ENCODE measurements around the gene MVB12B. TPM values are rescaled to one million over a fixed set of nuclear protein-coding genes. Genes with fewer than 3 reads are reported as not detected.

The MVB12B gene
- total and polyA plus RNA-seq, 2 of the 8 experiments (the other 6 are each of a cell fraction or from before 2014, with no cell fraction given), result 2.6 to 5.0 TPM

GRCh38 chr9:126292736-126293521 lies 33.7 kb upstream of the MVB12B start:
- Histone ChIP-seq H2BK15ac (ENCODE audit: low read length) (peak overlapping the region; percentile 12; the same call in 1 of the 2 replicates), H3K9ac (replicated peaks in 1 of 4; ENCODE audit: extremely low read depth in 1 of 4, low read depth in 3 of 4, low read length in 3 of 4) (no peak overlapping the region), H2BK120ac (replicated peaks; ENCODE audit: low read depth, low read length) (no peak overlapping the region), H3K4me1 (replicated peaks in 1 of 4; ENCODE audit: control insufficient read depth in 3 of 4, insufficient read depth in 4 of 4, low read length in 3 of 4) (no peaks in the 10 kb centered on the region), H4K91ac (replicated peaks; ENCODE audit: insufficient read length, low read length) (no peak overlapping the region), H3K27ac (ENCODE audit: low read depth, low read length) (no peak overlapping the region), H3K36me3 (ENCODE audit: control insufficient read depth in 2 of 4, insufficient read depth in 4 of 4, low read length in 3 of 4) (no peaks in the 10 kb centered on the region), H4K20me1 (replicated peaks in 1 of 2; ENCODE audit: control insufficient read depth in 1 of 2, insufficient read depth in 2 of 2, low read length in 2 of 2) (no peaks in the 10 kb centered on the region), H3K56ac (replicated peaks; ENCODE audit: insufficient read length, low read depth, low read length) (no peak overlapping the region), H3K4me2 (ENCODE audit: insufficient read depth in 1 of 2, low read depth in 2 of 2, low read length in 2 of 2) (no peak overlapping the region), H2BK20ac (ENCODE audit: low read length) (no peak overlapping the region), H4K8ac (ENCODE audit: extremely low read depth, insufficient read depth, low read length) (peak overlapping the region; percentile 45), H3K4me3 (ENCODE audit: extremely low read depth in 1 of 4, insufficient read depth in 2 of 4, low read depth in 3 of 4, low read length in 4 of 4) (no peak overlapping the region), H2BK5ac (ENCODE audit: low read depth, low read length) (no peak overlapping the region), H2AK5ac (ENCODE audit: low read depth, low read length) (no peak overlapping the region), H2AFZ (ENCODE audit: low read length) (no peak overlapping the region), H2BK12ac (ENCODE audit: low read depth, low read length) (no peak overlapping the region; the same call in 1 of the 2 replicates), H3K9me3 (ENCODE audit: insufficient read depth in 2 of 2, low read depth in 1 of 2, low read length in 1 of 2) (no peaks in the 10 kb centered on the region), H4K5ac (ENCODE audit: insufficient read length, low read depth, low read length) (no peak overlapping the region), H3K79me2 (ENCODE audit: control insufficient read depth in 1 of 2, insufficient read depth in 2 of 2, low read length in 2 of 2) (no peaks in the 10 kb centered on the region), H3K79me1 (ENCODE audit: low read depth, low read length) (no peaks in the 10 kb centered on the region), H3K14ac (ENCODE audit: insufficient read length) (no peak overlapping the region), H3K23ac (ENCODE audit: insufficient read length) (no peak overlapping the region), H3K18ac (ENCODE audit: extremely low read depth, low read length) (no peak overlapping the region), H3K27me3 (replicated peaks in 1 of 4; ENCODE audit: control insufficient read depth in 3 of 4, extremely low read depth in 1 of 4, insufficient read depth in 3 of 4, low read length in 3 of 4) (no peaks in the 10 kb centered on the region; a peak in 1 of 7 replicates), H3K4ac (replicated peaks; ENCODE audit: insufficient read length, low read depth, low read length) (no peak overlapping the region), H3K23me2 (ENCODE audit: low read depth, low read length) (no peaks in the 10 kb centered on the region)
- DNase-seq (ENCODE audit: low read depth in 1 of 2, low spot score in 2 of 2) (no peak), FAIRE-seq (no peak)
- TF ChIP-seq POLR2AphosphoS5 (IDR thresholded peaks at IDR 0.05; ENCODE audit: low read depth, low read length) (no peak), BRCA1 (IDR thresholded peaks at IDR 0.05; ENCODE audit: low read depth, low read length) (no peak), MAFK (IDR thresholded peaks at IDR 0.05; ENCODE audit: low read depth, low read length) (no peak), FOSL1 (IDR thresholded peaks at IDR 0.05; ENCODE audit: insufficient read depth, low read depth, low read length) (no peak), CBX5 (IDR thresholded peaks at IDR 0.05; ENCODE audit: low read depth, low read length) (no peak), EGR1 (IDR thresholded peaks at IDR 0.05; ENCODE audit: borderline replicate concordance, low read depth, low read length) (no peak), NRF1 (IDR thresholded peaks at IDR 0.05; ENCODE audit: low read depth, low read length) (no peak), CREB1 (IDR thresholded peaks at IDR 0.05) (no peak), KDM1A (IDR thresholded peaks at IDR 0.05; ENCODE audit: borderline replicate concordance, low read length) (no peak)
- ChIA-PET CTCF (ENCODE audit: partially characterized antibody) (interaction anchor here (0.6 to 8.0 kb wide), 15 partner anchors 10 to 778 kb away, joined by 3 to 63 read pairs (median 4); no protein-coding TSS in a partner anchor), POLR2A (ENCODE audit: partially characterized antibody) (no interaction called here)
- WGBS, 2 experiments (ENCODE audit: extremely low coverage in 1 of 2, insufficient coverage in 1 of 2, insufficient read length in 1 of 2, insufficient replicate concordance in 2 of 2, low coverage in 1 of 2, low lambda C conversion rate in 2 of 2, missing lambda C conversion rate in 1 of 2), result 86% methylated on average over 16 of the region's 16 CpGs; no CpG with 5 or more reads in 1 of the 2 experiments
